GM12875 (cell line): ENCODE measurements around the gene DUOX1.

Experiments
- H3K4me3 ChIP-seq: one replicate; pipeline ENCODE4 v1.5.1; 2011; ENCODE audit warnings: low read depth, low read length, control low read depth
- TF ChIP-seq, protein P1 (sequence below): IDR thresholded peaks from 2 replicates; pipeline ENCODE4 v1.5.1; 2011; ENCODE audit warnings: low read depth, mild to moderate bottlenecking, control low read depth, inconsistent platforms, low read length, moderate library complexity, borderline replicate concordance; ENCODE audit not compliant: insufficient read depth

Gene DUOX1

DNA sequence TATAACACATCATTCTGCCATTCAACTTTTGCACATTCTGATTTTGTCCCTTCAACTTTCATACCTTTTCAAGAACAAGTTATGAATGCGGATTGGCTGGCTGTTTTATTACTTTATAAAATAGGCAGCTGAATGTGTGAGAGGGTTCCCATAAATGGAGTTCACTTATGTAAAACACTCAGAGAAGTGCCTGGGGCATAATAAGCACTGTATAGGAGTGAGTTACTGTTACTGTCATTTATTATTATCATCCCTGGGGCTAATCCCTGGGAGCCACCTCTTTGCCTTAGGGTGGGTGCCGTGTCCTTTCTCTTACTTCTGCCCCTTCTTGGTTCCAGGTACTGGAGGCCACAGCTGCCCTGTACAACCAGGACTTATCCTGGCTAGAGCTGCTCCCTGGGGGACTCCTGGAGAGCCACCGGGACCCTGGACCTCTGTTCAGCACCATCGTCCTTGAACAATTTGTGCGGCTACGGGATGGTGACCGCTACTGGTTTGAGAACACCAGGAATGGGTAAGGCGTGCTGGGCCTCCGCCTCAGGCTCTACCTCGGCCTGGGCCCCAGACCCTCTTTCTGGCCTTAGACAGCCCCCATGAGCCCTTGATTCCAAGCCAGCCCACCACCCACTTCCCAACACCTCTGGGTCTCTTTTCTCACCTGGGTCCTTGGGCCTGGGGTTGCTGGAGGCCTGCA is 10.9 kb downstream of the DUOX1 start:
- TF ChIP-seq, protein P1, sequence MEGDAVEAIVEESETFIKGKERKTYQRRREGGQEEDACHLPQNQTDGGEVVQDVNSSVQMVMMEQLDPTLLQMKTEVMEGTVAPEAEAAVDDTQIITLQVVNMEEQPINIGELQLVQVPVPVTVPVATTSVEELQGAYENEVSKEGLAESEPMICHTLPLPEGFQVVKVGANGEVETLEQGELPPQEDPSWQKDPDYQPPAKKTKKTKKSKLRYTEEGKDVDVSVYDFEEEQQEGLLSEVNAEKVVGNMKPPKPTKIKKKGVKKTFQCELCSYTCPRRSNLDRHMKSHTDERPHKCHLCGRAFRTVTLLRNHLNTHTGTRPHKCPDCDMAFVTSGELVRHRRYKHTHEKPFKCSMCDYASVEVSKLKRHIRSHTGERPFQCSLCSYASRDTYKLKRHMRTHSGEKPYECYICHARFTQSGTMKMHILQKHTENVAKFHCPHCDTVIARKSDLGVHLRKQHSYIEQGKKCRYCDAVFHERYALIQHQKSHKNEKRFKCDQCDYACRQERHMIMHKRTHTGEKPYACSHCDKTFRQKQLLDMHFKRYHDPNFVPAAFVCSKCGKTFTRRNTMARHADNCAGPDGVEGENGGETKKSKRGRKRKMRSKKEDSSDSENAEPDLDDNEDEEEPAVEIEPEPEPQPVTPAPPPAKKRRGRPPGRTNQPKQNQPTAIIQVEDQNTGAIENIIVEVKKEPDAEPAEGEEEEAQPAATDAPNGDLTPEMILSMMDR: no peak
- no peak overlapping the region for H3K4me3 ChIP-seq

DNA sequence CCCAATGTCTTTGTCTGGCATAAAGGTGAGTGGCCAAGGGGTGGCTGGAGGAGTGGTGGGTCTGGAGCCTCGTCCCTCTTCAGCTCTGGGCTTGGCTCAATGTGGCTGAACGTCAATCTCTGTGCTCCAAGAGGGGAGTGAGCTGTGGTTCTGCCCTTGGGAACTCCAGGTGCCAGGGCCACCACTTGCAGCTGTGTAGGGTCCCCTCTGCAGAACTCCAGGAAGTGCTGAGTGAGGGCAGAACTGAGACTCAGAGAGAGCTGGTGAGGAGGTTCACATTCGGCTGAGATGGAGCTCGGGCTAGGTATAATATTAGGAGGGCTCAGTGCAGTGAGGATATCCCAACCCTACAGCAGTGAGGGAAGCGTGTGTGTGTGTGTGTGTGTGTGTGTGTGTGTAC is 11.6 kb downstream of the DUOX1 start:
- H3K4me3 ChIP-seq: no peak overlapping the region
- TF ChIP-seq, protein P1: no peak

DNA sequence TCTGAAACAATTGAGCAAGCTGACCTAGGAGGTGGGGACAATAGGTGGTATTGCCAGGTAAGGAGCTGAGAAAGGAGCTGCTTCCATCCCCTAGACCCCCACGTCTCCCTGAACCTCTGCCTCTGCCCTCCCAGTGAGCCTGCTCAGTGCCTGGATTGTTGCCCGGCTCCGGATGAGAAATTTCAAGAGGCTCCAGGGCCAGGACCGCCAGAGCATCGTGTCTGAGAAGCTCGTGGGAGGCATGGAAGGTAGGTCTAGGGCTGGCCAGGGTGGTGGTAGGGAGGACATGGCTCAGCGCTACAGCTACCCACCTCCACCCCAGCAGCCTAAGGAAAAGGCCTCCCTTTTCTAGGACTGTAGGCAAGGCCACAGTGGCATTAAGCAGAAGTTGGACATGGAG is 13.3 kb downstream of the DUOX1 start:
- TF ChIP-seq, protein P1: no peak
- H3K4me3 ChIP-seq: no peak overlapping the region

DNA sequence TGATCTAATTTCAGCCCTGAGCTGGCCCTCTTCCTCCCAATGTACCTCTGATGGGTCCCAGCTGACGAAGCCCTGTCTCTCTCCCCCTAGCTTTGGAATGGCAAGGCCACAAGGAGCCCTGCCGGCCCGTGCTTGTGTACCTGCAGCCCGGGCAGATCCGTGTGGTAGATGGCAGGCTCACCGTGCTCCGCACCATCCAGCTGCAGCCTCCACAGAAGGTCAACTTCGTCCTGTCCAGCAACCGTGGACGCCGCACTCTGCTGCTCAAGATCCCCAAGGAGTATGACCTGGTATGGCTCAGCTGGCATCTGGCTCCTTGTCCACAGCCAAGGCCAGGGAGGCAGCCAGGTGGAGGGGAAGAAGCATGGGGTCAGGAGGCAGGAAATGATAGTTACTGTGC is 14.2 kb downstream of the DUOX1 start:
- H3K4me3 ChIP-seq: no peak overlapping the region
- TF ChIP-seq, protein P1: no peak

DNA sequence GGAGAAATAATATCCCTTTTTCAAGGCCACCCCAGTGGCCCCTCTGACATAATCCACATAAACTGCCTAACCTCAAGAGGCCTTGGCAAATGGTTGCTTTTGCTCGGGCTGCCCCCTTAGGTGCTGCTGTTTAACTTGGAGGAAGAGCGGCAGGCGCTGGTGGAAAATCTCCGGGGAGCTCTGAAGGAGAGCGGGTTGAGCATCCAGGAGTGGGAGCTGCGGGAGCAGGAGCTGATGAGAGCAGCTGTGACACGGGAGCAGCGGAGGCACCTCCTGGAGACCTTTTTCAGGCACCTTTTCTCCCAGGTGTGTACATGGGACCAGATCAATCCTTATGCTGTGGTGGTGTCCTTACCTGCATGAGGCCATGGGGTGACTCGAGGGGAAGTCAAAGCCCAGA is 15.0 kb downstream of the DUOX1 start:
- TF ChIP-seq, protein P1: no peak
- H3K4me3 ChIP-seq: no peak overlapping the region

DNA sequence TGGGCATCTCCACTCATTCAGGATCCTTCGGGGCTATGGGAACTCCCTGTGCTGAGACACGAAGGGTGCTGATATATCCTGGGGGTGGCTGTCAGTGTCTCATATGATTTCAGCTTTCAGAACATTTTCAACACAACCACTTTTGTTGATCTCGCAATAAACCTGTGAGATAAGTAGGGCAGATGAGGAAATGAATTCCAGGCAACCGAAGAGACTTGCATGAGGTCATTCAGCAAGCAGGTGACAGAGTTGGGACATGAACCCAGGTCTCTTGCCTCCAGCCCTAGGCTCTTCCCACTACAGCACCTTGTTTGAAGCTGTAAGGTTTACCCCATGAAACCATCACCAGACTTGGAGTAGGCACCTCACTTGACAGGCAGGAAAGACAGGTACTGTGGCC is 16.6 kb downstream of the DUOX1 start:
- no peak overlapping the region for H3K4me3 ChIP-seq
- TF ChIP-seq, protein P1: no peak

DNA sequence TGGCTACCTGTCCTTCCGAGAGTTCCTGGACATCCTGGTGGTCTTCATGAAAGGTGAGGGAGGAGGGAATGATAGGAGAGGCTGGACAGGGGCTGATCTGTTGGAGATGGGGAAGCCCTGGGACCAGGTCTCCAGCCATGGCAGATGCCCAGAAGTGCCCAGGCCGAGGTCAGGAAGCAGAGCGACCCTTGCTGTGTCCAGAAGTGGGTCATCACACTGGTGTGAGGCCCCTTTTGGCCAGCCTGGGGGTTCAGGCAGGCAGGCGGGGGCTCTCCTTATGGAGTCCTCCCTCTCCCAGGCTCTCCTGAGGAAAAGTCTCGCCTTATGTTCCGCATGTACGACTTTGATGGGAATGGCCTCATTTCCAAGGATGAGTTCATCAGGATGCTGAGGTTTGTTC is 17.8 kb downstream of the DUOX1 start:
- TF ChIP-seq, protein P1: no peak
- H3K4me3 ChIP-seq: no peak overlapping the region
